ENCODE data around the gene SLC2A13. TPM values are rescaled to one million over a fixed set of nuclear protein-coding genes. Genes with fewer than 3 reads are reported as not detected.

SLC2A13 gene
- 2.7 TPM for polyA plus RNA-seq (2012; ENCODE audit: insufficient read depth, insufficient read length)

- peak within 1 kb of the TSS; percentile 56 for H3K4me3 ChIP-seq (ENCODE audit: low read length)
- DNase-seq (ENCODE audit: low read depth, low spot score): peak; percentile 54
These were observed at the start of gene SLC2A13 for GRCh38 chr12:40105515-40106201. TSS of gene SLC2A13 (minus strand) at chr12:40106081. CDS start at chr12:40105808, 273 bp downstream.

GRCh38 chr12:40154381-40154780 is 48.5 kb upstream of the SLC2A13 start:
- DNase-seq (ENCODE audit: low read depth, low spot score): no peak

GRCh38 chr12:40153432-40153831 is 47.6 kb upstream of the SLC2A13 start:
- DNase-seq (ENCODE audit: low read depth, low spot score): no peak
- H3K4me3 ChIP-seq (ENCODE audit: low read length): no peak overlapping the region

More at GRCh38 chr12:40154381-40154780, 48.5 kb upstream of the SLC2A13 start:
- H3K4me3 ChIP-seq (ENCODE audit: low read length): no peak overlapping the region

GRCh38 chr12:40152783-40153383 is 47.0 kb upstream of the SLC2A13 start:
- DNase-seq (ENCODE audit: low read depth, low spot score): peak; percentile 40
- H3K4me3 ChIP-seq (ENCODE audit: low read length): no peak overlapping the region

GRCh38 chr12:40149673-40150260 is 43.9 kb upstream of the SLC2A13 start:
- H3K4me3 ChIP-seq (ENCODE audit: low read length): no peak overlapping the region
- no peak for DNase-seq (ENCODE audit: low read depth, low spot score)

GRCh38 chr12:40146800-40147797 is 41.2 kb upstream of the SLC2A13 start:
- DNase-seq (ENCODE audit: low read depth, low spot score): no peak
- no peak overlapping the region for H3K4me3 ChIP-seq (ENCODE audit: low read length)

- DNase-seq (ENCODE audit: low read depth, low spot score): no peak
- H3K4me3 ChIP-seq (ENCODE audit: low read length): no peak overlapping the region
These were observed 40.0 kb upstream of the SLC2A13 start for GRCh38 chr12:40145896-40146295.

- no peak overlapping the region for H3K4me3 ChIP-seq (ENCODE audit: low read length)
- no peak for DNase-seq (ENCODE audit: low read depth, low spot score)
These were observed 38.1 kb upstream of the SLC2A13 start for GRCh38 chr12:40144023-40144422.

- no peak for DNase-seq (ENCODE audit: low read depth, low spot score)
- H3K4me3 ChIP-seq (ENCODE audit: low read length): no peak overlapping the region
These were observed 36.3 kb upstream of the SLC2A13 start for GRCh38 chr12:40142001-40142744.

GRCh38 chr12:40138526-40138925 is 32.6 kb upstream of the SLC2A13 start:
- H3K4me3 ChIP-seq (ENCODE audit: low read length): no peak overlapping the region
- no peak for DNase-seq (ENCODE audit: low read depth, low spot score)

GRCh38 chr12:40137252-40137651 is 31.4 kb upstream of the SLC2A13 start:
- no peak overlapping the region for H3K4me3 ChIP-seq (ENCODE audit: low read length)
- DNase-seq (ENCODE audit: low read depth, low spot score): peak; percentile 7

- no peak overlapping the region for H3K4me3 ChIP-seq (ENCODE audit: low read length)
- no peak for DNase-seq (ENCODE audit: low read depth, low spot score)
These were observed 21.5 kb upstream of the SLC2A13 start for GRCh38 chr12:40127408-40127807.

- DNase-seq (ENCODE audit: low read depth, low spot score): no peak
- H3K4me3 ChIP-seq (ENCODE audit: low read length): no peak overlapping the region
These were observed 17.6 kb upstream of the SLC2A13 start for GRCh38 chr12:40123496-40123895.

- DNase-seq (ENCODE audit: low read depth, low spot score): no peak
- H3K4me3 ChIP-seq (ENCODE audit: low read length): no peak overlapping the region
These were observed 17.0 kb upstream of the SLC2A13 start for GRCh38 chr12:40122842-40123241.

- no peak overlapping the region for H3K4me3 ChIP-seq (ENCODE audit: low read length)
- no peak for DNase-seq (ENCODE audit: low read depth, low spot score)
These were observed 11.9 kb upstream of the SLC2A13 start for GRCh38 chr12:40117818-40118217.

- DNase-seq (ENCODE audit: low read depth, low spot score): no peak
- H3K4me3 ChIP-seq (ENCODE audit: low read length): no peak overlapping the region
These were observed 4.7 kb upstream of the SLC2A13 start for GRCh38 chr12:40110586-40110985.

GRCh38 chr12:40107803-40108620 is 2.1 kb upstream of the SLC2A13 start:
- no peak overlapping the region for H3K4me3 ChIP-seq (ENCODE audit: low read length)
- DNase-seq (ENCODE audit: low read depth, low spot score): no peak

Data from Jurkat, Clone E6-1 (cell line).